ENCODE measurements around the gene SYNGR4.

The SYNGR4 gene

GRCh38 chr19:48405010-48405659 lies 41.0 kb downstream of the SYNGR4 start:
- no peak for ATAC-seq
- TF ChIP-seq ZNF70 (CRISPR knock-in tag; IDR thresholded peaks at IDR 0.05) = no peak
- no peak for TF ChIP-seq GLIS3 (CRISPR knock-in tag; IDR thresholded peaks at IDR 0.05)
- TF ChIP-seq, protein P1, sequence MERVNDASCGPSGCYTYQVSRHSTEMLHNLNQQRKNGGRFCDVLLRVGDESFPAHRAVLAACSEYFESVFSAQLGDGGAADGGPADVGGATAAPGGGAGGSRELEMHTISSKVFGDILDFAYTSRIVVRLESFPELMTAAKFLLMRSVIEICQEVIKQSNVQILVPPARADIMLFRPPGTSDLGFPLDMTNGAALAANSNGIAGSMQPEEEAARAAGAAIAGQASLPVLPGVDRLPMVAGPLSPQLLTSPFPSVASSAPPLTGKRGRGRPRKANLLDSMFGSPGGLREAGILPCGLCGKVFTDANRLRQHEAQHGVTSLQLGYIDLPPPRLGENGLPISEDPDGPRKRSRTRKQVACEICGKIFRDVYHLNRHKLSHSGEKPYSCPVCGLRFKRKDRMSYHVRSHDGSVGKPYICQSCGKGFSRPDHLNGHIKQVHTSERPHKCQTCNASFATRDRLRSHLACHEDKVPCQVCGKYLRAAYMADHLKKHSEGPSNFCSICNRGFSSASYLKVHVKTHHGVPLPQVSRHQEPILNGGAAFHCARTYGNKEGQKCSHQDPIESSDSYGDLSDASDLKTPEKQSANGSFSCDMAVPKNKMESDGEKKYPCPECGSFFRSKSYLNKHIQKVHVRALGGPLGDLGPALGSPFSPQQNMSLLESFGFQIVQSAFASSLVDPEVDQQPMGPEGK (CRISPR knock-in tag; IDR thresholded peaks at IDR 0.05; ENCODE audit: borderline replicate concordance) = no peak
- TF ChIP-seq RARB (CRISPR knock-in tag; IDR thresholded peaks at IDR 0.05) = no peak
- no peak for TF ChIP-seq CREB5 (CRISPR knock-in tag; IDR thresholded peaks at IDR 0.05; ENCODE audit: low read depth)
- no peak for TF ChIP-seq ISL1 (CRISPR knock-in tag; IDR thresholded peaks at IDR 0.05)
- TF ChIP-seq TCF4 (CRISPR knock-in tag; IDR thresholded peaks at IDR 0.05; ENCODE audit: borderline replicate concordance) = no peak
- no peak for TF ChIP-seq SNAI2 (CRISPR knock-in tag; IDR thresholded peaks at IDR 0.05)
- no peak for TF ChIP-seq OSR1 (CRISPR knock-in tag; IDR thresholded peaks at IDR 0.05)
- TF ChIP-seq BACH2 (CRISPR knock-in tag; IDR thresholded peaks at IDR 0.05; ENCODE audit: borderline replicate concordance) = no peak
- TF ChIP-seq ZC3H10 (CRISPR knock-in tag; IDR thresholded peaks at IDR 0.05) = no peak
- no peak for TF ChIP-seq ZNF8 (CRISPR knock-in tag; IDR thresholded peaks at IDR 0.05)
- no peak for TF ChIP-seq PPARA (CRISPR knock-in tag; IDR thresholded peaks at IDR 0.05; ENCODE audit: borderline replicate concordance)
- no peak for TF ChIP-seq CSDC2 (CRISPR knock-in tag; IDR thresholded peaks at IDR 0.05)
- no peak for TF ChIP-seq POU6F1 (CRISPR knock-in tag; IDR thresholded peaks at IDR 0.05; ENCODE audit: borderline replicate concordance, low read depth)
- no peak for TF ChIP-seq ZFP30 (CRISPR knock-in tag; IDR thresholded peaks at IDR 0.05)
- no peak for TF ChIP-seq ESRRG (CRISPR knock-in tag; IDR thresholded peaks at IDR 0.05)
- no peak for TF ChIP-seq ARNTL (CRISPR knock-in tag; IDR thresholded peaks at IDR 0.05; ENCODE audit: borderline replicate concordance, low read depth)
- no peak for TF ChIP-seq ZNF565 (CRISPR knock-in tag; conservative IDR thresholded peaks at IDR 0.05; ENCODE audit: low read depth)
- TF ChIP-seq, protein P2, sequence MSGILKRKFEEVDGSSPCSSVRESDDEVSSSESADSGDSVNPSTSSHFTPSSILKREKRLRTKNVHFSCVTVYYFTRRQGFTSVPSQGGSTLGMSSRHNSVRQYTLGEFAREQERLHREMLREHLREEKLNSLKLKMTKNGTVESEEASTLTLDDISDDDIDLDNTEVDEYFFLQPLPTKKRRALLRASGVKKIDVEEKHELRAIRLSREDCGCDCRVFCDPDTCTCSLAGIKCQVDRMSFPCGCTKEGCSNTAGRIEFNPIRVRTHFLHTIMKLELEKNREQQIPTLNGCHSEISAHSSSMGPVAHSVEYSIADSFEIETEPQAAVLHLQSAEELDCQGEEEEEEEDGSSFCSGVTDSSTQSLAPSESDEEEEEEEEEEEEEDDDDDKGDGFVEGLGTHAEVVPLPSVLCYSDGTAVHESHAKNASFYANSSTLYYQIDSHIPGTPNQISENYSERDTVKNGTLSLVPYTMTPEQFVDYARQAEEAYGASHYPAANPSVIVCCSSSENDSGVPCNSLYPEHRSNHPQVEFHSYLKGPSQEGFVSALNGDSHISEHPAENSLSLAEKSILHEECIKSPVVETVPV (CRISPR knock-in tag; IDR thresholded peaks at IDR 0.05) = no peak

DNA sequence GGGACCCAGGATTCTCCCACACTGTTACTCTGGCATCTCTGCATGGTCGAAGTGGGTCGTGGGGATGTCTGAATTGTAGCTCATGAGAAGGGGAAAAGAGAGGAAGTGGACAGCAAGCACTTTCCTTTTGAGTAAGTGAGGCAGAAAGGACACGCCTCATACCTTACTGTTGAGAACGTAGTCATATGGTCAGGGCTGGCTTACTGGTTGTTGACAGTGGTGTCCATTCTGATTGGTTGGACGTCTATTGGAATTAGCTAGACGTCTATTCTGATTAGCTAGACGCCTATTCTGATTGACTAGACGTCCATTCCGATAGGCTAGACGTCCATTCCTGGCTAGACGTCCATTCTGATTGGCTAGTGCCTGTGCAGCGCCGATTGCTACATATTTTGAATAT lies 41.7 kb downstream of the SYNGR4 start:
- TF ChIP-seq RARB (CRISPR knock-in tag; IDR thresholded peaks at IDR 0.05) = no peak
- TF ChIP-seq ZC3H10 (CRISPR knock-in tag; IDR thresholded peaks at IDR 0.05) = no peak
- no peak for TF ChIP-seq BACH2 (CRISPR knock-in tag; IDR thresholded peaks at IDR 0.05; ENCODE audit: borderline replicate concordance)
- no peak for TF ChIP-seq ARNTL (CRISPR knock-in tag; IDR thresholded peaks at IDR 0.05; ENCODE audit: borderline replicate concordance, low read depth)
- no peak for TF ChIP-seq PPARA (CRISPR knock-in tag; IDR thresholded peaks at IDR 0.05; ENCODE audit: borderline replicate concordance)
- TF ChIP-seq GLIS3 (CRISPR knock-in tag; IDR thresholded peaks at IDR 0.05) = no peak
- TF ChIP-seq, protein P3, sequence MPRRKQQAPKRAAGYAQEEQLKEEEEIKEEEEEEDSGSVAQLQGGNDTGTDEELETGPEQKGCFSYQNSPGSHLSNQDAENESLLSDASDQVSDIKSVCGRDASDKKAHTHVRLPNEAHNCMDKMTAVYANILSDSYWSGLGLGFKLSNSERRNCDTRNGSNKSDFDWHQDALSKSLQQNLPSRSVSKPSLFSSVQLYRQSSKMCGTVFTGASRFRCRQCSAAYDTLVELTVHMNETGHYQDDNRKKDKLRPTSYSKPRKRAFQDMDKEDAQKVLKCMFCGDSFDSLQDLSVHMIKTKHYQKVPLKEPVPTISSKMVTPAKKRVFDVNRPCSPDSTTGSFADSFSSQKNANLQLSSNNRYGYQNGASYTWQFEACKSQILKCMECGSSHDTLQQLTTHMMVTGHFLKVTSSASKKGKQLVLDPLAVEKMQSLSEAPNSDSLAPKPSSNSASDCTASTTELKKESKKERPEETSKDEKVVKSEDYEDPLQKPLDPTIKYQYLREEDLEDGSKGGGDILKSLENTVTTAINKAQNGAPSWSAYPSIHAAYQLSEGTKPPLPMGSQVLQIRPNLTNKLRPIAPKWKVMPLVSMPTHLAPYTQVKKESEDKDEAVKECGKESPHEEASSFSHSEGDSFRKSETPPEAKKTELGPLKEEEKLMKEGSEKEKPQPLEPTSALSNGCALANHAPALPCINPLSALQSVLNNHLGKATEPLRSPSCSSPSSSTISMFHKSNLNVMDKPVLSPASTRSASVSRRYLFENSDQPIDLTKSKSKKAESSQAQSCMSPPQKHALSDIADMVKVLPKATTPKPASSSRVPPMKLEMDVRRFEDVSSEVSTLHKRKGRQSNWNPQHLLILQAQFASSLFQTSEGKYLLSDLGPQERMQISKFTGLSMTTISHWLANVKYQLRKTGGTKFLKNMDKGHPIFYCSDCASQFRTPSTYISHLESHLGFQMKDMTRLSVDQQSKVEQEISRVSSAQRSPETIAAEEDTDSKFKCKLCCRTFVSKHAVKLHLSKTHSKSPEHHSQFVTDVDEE (CRISPR knock-in tag; IDR thresholded peaks at IDR 0.05) = no peak
- no peak for TF ChIP-seq ZNF565 (CRISPR knock-in tag; conservative IDR thresholded peaks at IDR 0.05; ENCODE audit: low read depth)
- TF ChIP-seq CREB5 (CRISPR knock-in tag; IDR thresholded peaks at IDR 0.05; ENCODE audit: low read depth) = no peak
- TF ChIP-seq CSDC2 (CRISPR knock-in tag; IDR thresholded peaks at IDR 0.05) = no peak
- no peak for TF ChIP-seq OSR1 (CRISPR knock-in tag; IDR thresholded peaks at IDR 0.05)
- TF ChIP-seq SNAI2 (CRISPR knock-in tag; IDR thresholded peaks at IDR 0.05) = no peak
- no peak for TF ChIP-seq ZNF8 (CRISPR knock-in tag; IDR thresholded peaks at IDR 0.05)
- no peak for TF ChIP-seq ESRRG (CRISPR knock-in tag; IDR thresholded peaks at IDR 0.05)
- no peak for TF ChIP-seq ZFP3 (CRISPR knock-in tag; IDR thresholded peaks at IDR 0.05)
- no peak for TF ChIP-seq POU6F1 (CRISPR knock-in tag; IDR thresholded peaks at IDR 0.05; ENCODE audit: borderline replicate concordance, low read depth)
- ATAC-seq = no peak

Data from SK-N-SH treated with all-trans-retinoic acid at 6 μM for 48 hours (cell line).